H9 (cell line): ENCODE results near the gene PID1. TPM values are rescaled to one million over a fixed set of nuclear protein-coding genes. Genes with fewer than 3 reads are reported as not detected.

Source experiments
- DNase-seq: peaks from one replicate; pipeline ENCODE4 v3.0.0-alpha.2; 2017
- H2AFZ ChIP-seq: one replicate; pipeline ENCODE4 v1.6.1; 2013; ENCODE audit warnings: mild to moderate bottlenecking, low read length, control low read depth, moderate library complexity
- H2AK5ac ChIP-seq: 2 replicates; pipeline ENCODE4 v1.6.1; 2013; ENCODE audit warnings: low read length, control low read depth, mixed read lengths; ENCODE audit not compliant: insufficient read length
- H2BK120ac ChIP-seq: one replicate; pipeline ENCODE4 v1.6.1; 2013; ENCODE audit warnings: low read depth, mild to moderate bottlenecking, low read length, control low read depth, inconsistent platforms; ENCODE audit not compliant: poor library complexity, severe bottlenecking
- H2BK12ac ChIP-seq: 2 replicates; pipeline ENCODE4 v1.6.1; 2013; ENCODE audit warnings: low read length, control low read depth, mixed read lengths, low read depth; ENCODE audit not compliant: insufficient read length
- H2BK15ac ChIP-seq: 2 replicates; pipeline ENCODE4 v1.6.1; 2013; ENCODE audit warnings: low read depth, low read length, control low read depth
- H2BK20ac ChIP-seq: one replicate; pipeline ENCODE4 v1.6.1; 2013; ENCODE audit warnings: low read depth, mild to moderate bottlenecking, low read length, control low read depth, inconsistent platforms; ENCODE audit not compliant: poor library complexity, severe bottlenecking
- H2BK5ac ChIP-seq: 2 replicates; pipeline ENCODE4 v1.6.1; 2013; ENCODE audit warnings: low read length, control low read depth, mixed read lengths; ENCODE audit not compliant: insufficient read length
- H3K14ac ChIP-seq: 2 replicates; pipeline ENCODE4 v1.6.1; 2013; ENCODE audit warnings: low read length, control low read depth; ENCODE audit not compliant: insufficient read depth
- H3K18ac ChIP-seq: 2 replicates; pipeline ENCODE4 v1.6.1; 2013; ENCODE audit warnings: low read depth, mild to moderate bottlenecking, mixed read lengths, low read length, control low read depth; ENCODE audit not compliant: insufficient read length
- H3K23ac ChIP-seq: 2 replicates; pipeline ENCODE4 v1.6.1; 2013; ENCODE audit warnings: low read length, control low read depth, mixed read lengths, low read depth; ENCODE audit not compliant: insufficient read length
- H3K23me2 ChIP-seq: 2 replicates; pipeline ENCODE4 v1.6.1; 2013; ENCODE audit warnings: low read depth, mild to moderate bottlenecking, mixed read lengths, low read length, control low read depth; ENCODE audit not compliant: insufficient read length, poor library complexity, severe bottlenecking
- H3K27ac ChIP-seq: 2 replicates; pipeline ENCODE4 v1.5.1; 2013; ENCODE audit warnings: low read length, control low read depth, mixed read lengths, low read depth; ENCODE audit not compliant: insufficient read length
- H3K27me3 ChIP-seq: 2 replicates; pipeline ENCODE4 v1.6.1; 2013; ENCODE audit warnings: low read length, control low read depth, inconsistent platforms; ENCODE audit not compliant: insufficient read depth
- H3K4ac ChIP-seq: 2 replicates; pipeline ENCODE4 v1.6.1; 2013; ENCODE audit warnings: low read depth, mild to moderate bottlenecking, control low read depth, inconsistent platforms, low read length, moderate library complexity
- H3K4me1 ChIP-seq: 2 replicates; pipeline ENCODE4 v1.6.1; 2013; ENCODE audit warnings: low read length, control low read depth, inconsistent platforms; ENCODE audit not compliant: insufficient read depth
- H3K4me2 ChIP-seq: 2 replicates; pipeline ENCODE4 v1.6.1; 2013; ENCODE audit warnings: low read length, control low read depth, mixed read lengths; ENCODE audit not compliant: insufficient read length, insufficient read depth
- H3K56ac ChIP-seq: 2 replicates; pipeline ENCODE4 v1.6.1; 2013; ENCODE audit warnings: low read depth, mild to moderate bottlenecking, mixed read lengths, low read length, control low read depth; ENCODE audit not compliant: insufficient read length
- H3K79me1 ChIP-seq: 2 replicates; pipeline ENCODE4 v1.6.1; 2013; ENCODE audit warnings: low read depth, mild to moderate bottlenecking, moderate library complexity, low read length, control low read depth, inconsistent platforms; ENCODE audit not compliant: insufficient read depth, poor library complexity, severe bottlenecking
- H3K79me2 ChIP-seq: 2 replicates; pipeline ENCODE4 v1.6.1; 2013; ENCODE audit warnings: low read length, control low read depth, inconsistent platforms; ENCODE audit not compliant: insufficient read depth
- H3K9ac ChIP-seq: 2 replicates; pipeline ENCODE4 v1.6.1; 2013; ENCODE audit warnings: low read length, control low read depth, mixed read lengths; ENCODE audit not compliant: insufficient read length; ENCODE audit errors: extremely low read depth
- H3K9me3 ChIP-seq: one replicate; pipeline ENCODE4 v1.6.1; 2013; ENCODE audit warnings: low read depth, low read length, inconsistent platforms; ENCODE audit not compliant: control insufficient read depth
- H3T11ph ChIP-seq: one replicate; pipeline ENCODE4 v1.6.1; 2013; ENCODE audit warnings: mild to moderate bottlenecking, low read length, control low read depth, inconsistent platforms
- H4K20me1 ChIP-seq: one replicate; pipeline ENCODE4 v1.6.1; 2013; ENCODE audit not compliant: control insufficient read depth, insufficient read length, insufficient read depth
- H4K5ac ChIP-seq: 2 replicates; pipeline ENCODE4 v1.6.1; 2013; ENCODE audit warnings: low read depth, mild to moderate bottlenecking, mixed read lengths, low read length, control low read depth; ENCODE audit not compliant: insufficient read length
- H4K8ac ChIP-seq: replicated peaks from 2 replicates; pipeline ENCODE4 v1.6.1; 2013; ENCODE audit warnings: low read length, control low read depth, mixed read lengths, low read depth; ENCODE audit not compliant: insufficient read length
- H4K91ac ChIP-seq: 2 replicates; pipeline ENCODE4 v1.6.1; 2013; ENCODE audit warnings: low read depth, mild to moderate bottlenecking, moderate library complexity, mixed read lengths, low read length, control low read depth; ENCODE audit not compliant: insufficient read length
- H3K27ac Mint-ChIP-seq, 3 experiments: 2 replicates in 2 of 3; 3 replicates in 1 of 3; pipeline ENCODE4 v1.8.0; 2020 to 2021; ENCODE audit warnings: mixed read lengths in 3 of 3, mild to moderate bottlenecking in 1 of 3, moderate library complexity in 1 of 3
- H3K27me3 Mint-ChIP-seq: 2 replicates; pipeline ENCODE4 v1.8.0; 2021; ENCODE audit warnings: low read depth, mild to moderate bottlenecking, moderate library complexity, mixed read lengths
- H3K36me3 Mint-ChIP-seq, 3 experiments: 2 replicates in 2 of 3; 3 replicates in 1 of 3; pipeline ENCODE4 v1.8.0; 2020 to 2021; ENCODE audit warnings: low read depth in 3 of 3, mixed read lengths in 3 of 3; ENCODE audit not compliant: insufficient read depth in 1 of 3
- H3K4me1 Mint-ChIP-seq, 2 experiments: 2 replicates each; pipeline ENCODE4 v1.8.0; 2020; ENCODE audit warnings: mixed read lengths in 2 of 2
- H3K4me3 Mint-ChIP-seq, 2 experiments: 2 replicates in 1 of 2; 3 replicates in 1 of 2; pipeline ENCODE4 v1.8.0; 2020 to 2021; ENCODE audit warnings: mild to moderate bottlenecking in 2 of 2, mixed read lengths in 2 of 2, moderate library complexity in 1 of 2
- H3K9me3 Mint-ChIP-seq, 2 experiments: 2 replicates in 1 of 2; 3 replicates in 1 of 2; pipeline ENCODE4 v1.8.0; 2020; ENCODE audit warnings: mild to moderate bottlenecking in 2 of 2, mixed read lengths in 2 of 2, moderate library complexity in 1 of 2
- whole genome bisulfite sequencing: extraction: QIAGEN DNeasy Blood & Tissue Kit; methylation state at CpG from one replicate; pipeline ENCODE4 v1.1.7; 2013; ENCODE audit warnings: missing lambda C conversion rate, low lambda C conversion rate, mixed read lengths; ENCODE audit not compliant: insufficient read length; ENCODE audit errors: extremely low coverage; 5-methylcytosine and 5-hydroxymethylcytosine counted together
- total RNA-seq: library from RNA; stranded (reverse); gene quantifications from 2 replicates; pipeline ENCODE4 v1.2.1, GENCODE V29; 2021
- TF ChIP-seq, protein P1 (sequence below): fragments of 200-600 bp; sonication (generic); conservative IDR thresholded peaks from 3 replicates; pipeline ENCODE4 v1.8.0; 2021; ENCODE audit warnings: antibody characterized with exemption, mild to moderate bottlenecking

PID1 gene
- total RNA-seq, 1 experiment from 2014 or later: 1.4 TPM

DNA sequence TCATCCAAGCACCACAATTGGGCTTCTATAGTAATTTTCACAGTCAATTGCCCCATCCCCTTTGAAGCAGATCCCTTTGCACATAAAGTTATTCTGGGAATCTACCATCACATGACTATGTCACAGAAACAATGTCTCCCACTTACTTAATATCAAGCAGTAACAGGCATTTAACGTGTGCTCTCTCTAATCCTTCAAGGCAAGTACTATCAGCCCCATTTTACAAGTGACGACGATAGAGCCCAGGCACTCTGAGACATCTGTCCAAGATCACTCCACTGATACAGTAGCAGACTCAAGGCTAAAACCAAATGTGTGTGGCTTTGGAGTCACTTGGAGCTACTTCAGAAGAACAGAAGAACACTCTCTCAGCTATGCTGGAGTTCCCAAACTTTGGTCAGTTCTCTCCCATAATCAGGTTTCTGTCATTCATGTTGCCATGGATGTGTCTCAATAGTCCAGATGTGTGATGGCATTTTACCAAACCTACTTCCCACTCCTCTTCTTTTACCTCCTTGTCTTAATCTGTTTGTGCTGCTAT, 39.7 kb downstream of the PID1 start:
- Mint-ChIP-seq H3K27me3 (no peaks in the 10 kb centered on the region), H3K4me3 (no peak overlapping the region), H3K4me1 (peaks cover 0 to 3% of the 10 kb centered on the region in 2 experiments; a peak in 1 of 4 replicates), H3K9me3 (no peaks in the 10 kb centered on the region), H3K27ac (no peak overlapping the region), H3K36me3 (no peaks in the 10 kb centered on the region)
- Histone ChIP-seq H3K27me3 (no peaks in the 10 kb centered on the region), H4K5ac (no peak overlapping the region), H2BK15ac (no peak overlapping the region), H3K9me3 (no peaks in the 10 kb centered on the region), H2AFZ (no peak overlapping the region), H3K18ac (no peak overlapping the region), H4K8ac (no peak overlapping the region), H4K20me1 (no peaks in the 10 kb centered on the region), H3K27ac (no peak overlapping the region), H3K56ac (no peak overlapping the region), H3K23me2 (no peaks in the 10 kb centered on the region), H2AK5ac (no peak overlapping the region), H2BK5ac (no peak overlapping the region), H3K9ac (no peak overlapping the region), H2BK12ac (no peak overlapping the region), H3K4ac (no peak overlapping the region), H2BK20ac (no peak overlapping the region), H3K14ac (no peak overlapping the region), H3K23ac (no peak overlapping the region), H2BK120ac (no peak overlapping the region), H3T11ph (no peak overlapping the region), H3K4me1 (no peaks in the 10 kb centered on the region), H3K79me1 (no peaks in the 10 kb centered on the region), H3K79me2 (no peaks in the 10 kb centered on the region), H4K91ac (no peak overlapping the region), H3K4me2 (no peak overlapping the region)
- WGBS: no CpG with 5 or more reads among the region's 3 CpGs
- no peak for DNase-seq
- TF ChIP-seq, protein P1, sequence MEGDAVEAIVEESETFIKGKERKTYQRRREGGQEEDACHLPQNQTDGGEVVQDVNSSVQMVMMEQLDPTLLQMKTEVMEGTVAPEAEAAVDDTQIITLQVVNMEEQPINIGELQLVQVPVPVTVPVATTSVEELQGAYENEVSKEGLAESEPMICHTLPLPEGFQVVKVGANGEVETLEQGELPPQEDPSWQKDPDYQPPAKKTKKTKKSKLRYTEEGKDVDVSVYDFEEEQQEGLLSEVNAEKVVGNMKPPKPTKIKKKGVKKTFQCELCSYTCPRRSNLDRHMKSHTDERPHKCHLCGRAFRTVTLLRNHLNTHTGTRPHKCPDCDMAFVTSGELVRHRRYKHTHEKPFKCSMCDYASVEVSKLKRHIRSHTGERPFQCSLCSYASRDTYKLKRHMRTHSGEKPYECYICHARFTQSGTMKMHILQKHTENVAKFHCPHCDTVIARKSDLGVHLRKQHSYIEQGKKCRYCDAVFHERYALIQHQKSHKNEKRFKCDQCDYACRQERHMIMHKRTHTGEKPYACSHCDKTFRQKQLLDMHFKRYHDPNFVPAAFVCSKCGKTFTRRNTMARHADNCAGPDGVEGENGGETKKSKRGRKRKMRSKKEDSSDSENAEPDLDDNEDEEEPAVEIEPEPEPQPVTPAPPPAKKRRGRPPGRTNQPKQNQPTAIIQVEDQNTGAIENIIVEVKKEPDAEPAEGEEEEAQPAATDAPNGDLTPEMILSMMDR: no peak
